ENCODE results near the gene NACC2. TPM values are rescaled to one million over a fixed set of nuclear protein-coding genes. Genes with fewer than 3 reads are reported as not detected.

NACC2 gene
- total RNA-seq, 4 donors from 2014 or later, result 45.6 to 55.7 (median 49.8) TPM

DNA sequence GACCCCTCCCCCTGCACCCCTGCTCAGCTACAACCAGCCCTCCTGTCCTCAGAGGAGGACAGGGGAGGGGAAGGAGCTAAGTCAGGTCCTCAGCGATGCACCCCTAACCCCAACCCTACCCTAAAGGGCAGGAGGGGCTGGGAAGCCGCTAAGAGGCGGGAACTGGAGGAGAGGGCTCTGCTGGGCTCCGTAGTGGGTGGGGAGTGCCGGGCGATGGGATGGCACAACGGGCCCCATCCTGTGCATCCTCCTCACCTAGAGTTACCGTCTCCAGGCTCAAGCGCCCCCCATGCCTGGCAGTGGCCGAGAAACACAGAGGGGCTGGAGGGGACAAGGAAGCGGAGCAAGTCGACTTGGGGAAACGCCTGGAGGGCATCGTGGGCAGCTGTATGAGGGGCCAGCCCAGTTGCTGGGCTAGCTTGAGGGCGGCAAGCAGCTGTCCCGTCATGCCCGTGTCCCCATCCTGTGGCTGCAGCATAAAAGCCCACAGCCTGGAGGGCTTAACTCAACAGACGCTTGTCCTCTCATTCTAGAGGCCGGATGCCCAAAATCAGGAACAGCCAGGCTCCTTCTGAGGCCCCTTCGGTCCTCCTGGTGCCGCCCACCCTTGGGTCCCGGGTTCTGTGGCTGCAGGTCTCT is 110.9 kb downstream of the NACC2 start:
- DNase-seq (ENCODE audit: low spot score in 2 of 2), result no peak
- Histone ChIP-seq H3K36me3 (no peaks in the 10 kb centered on the region), H3K4me1 (peaks cover 0 to 46% (median 15%) of the 10 kb centered on the region in 4 donors), H3K4me3 (no peak overlapping the region), H3K27me3 (no peaks in the 10 kb centered on the region), H3K9me3 (no peaks in the 10 kb centered on the region), H3K27ac (peak overlapping the region in 1 of 4 donors; percentile 15)
- TF ChIP-seq POLR2A (IDR thresholded peaks at IDR 0.05), result no peak
- TF ChIP-seq EP300 (IDR thresholded peaks at IDR 0.05), result no peak
- TF ChIP-seq, protein P1, sequence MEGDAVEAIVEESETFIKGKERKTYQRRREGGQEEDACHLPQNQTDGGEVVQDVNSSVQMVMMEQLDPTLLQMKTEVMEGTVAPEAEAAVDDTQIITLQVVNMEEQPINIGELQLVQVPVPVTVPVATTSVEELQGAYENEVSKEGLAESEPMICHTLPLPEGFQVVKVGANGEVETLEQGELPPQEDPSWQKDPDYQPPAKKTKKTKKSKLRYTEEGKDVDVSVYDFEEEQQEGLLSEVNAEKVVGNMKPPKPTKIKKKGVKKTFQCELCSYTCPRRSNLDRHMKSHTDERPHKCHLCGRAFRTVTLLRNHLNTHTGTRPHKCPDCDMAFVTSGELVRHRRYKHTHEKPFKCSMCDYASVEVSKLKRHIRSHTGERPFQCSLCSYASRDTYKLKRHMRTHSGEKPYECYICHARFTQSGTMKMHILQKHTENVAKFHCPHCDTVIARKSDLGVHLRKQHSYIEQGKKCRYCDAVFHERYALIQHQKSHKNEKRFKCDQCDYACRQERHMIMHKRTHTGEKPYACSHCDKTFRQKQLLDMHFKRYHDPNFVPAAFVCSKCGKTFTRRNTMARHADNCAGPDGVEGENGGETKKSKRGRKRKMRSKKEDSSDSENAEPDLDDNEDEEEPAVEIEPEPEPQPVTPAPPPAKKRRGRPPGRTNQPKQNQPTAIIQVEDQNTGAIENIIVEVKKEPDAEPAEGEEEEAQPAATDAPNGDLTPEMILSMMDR (IDR thresholded peaks at IDR 0.05), result no peak
- WGBS, 2 donors, result 70 to 71% methylated on average over 21 to 22 of the region's 22 CpGs

DNA sequence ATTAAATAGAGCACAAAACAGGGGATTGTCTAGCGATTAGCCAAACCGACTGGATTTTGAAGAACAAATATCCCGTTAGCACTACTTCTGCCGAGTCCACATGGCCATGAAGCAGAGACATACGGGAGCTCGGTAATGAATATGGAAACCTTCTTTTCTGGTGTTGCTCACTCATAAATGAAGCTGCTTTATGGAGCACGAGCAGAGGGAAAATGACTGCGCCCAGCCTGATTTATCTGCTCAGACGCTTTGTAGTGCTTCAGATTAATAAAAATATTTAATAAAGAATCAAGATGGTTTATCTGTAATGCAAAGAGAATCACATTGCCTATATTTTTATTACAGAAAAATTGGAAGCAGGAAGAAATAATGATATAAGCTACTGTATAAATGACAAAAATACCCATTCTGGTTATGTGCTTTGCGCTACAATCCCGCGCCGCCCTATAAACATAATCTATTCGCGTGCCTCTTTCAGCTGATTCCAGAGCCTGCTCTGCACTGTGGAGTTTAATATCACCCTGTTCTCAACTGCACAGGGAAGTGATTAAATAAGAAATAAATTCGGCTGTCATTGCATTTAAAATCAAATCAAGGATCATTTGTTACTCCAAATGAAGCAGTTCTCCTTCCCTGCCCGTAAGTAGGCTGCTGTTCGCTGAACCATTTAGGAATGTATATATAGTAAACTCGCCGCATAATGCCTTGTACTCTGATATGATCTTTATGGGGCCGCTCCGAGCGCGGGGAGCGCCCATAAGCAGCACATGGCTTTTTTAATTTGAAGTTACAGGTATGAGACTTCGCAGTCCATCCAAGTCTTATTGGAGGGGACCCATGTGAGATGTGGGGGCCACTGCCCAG is 111.6 kb downstream of the NACC2 start:
- Histone ChIP-seq H3K4me3 (no peak overlapping the region), H3K27ac (peak overlapping the region in 1 of 4 donors; percentile 79), H3K4me1 (peaks cover 0 to 50% (median 23%) of the 10 kb centered on the region in 4 donors), H3K36me3 (no peaks in the 10 kb centered on the region), H3K9me3 (no peaks in the 10 kb centered on the region), H3K27me3 (no peaks in the 10 kb centered on the region)
- WGBS, 2 donors, result 74% methylated on average over 26 of the region's 26 CpGs
- no peak for DNase-seq (ENCODE audit: low spot score in 2 of 2)
- TF ChIP-seq, protein P1 (IDR thresholded peaks at IDR 0.05), result no peak
- TF ChIP-seq POLR2A (IDR thresholded peaks at IDR 0.05) (no peak), EP300 (IDR thresholded peaks at IDR 0.05) (no peak)

DNA sequence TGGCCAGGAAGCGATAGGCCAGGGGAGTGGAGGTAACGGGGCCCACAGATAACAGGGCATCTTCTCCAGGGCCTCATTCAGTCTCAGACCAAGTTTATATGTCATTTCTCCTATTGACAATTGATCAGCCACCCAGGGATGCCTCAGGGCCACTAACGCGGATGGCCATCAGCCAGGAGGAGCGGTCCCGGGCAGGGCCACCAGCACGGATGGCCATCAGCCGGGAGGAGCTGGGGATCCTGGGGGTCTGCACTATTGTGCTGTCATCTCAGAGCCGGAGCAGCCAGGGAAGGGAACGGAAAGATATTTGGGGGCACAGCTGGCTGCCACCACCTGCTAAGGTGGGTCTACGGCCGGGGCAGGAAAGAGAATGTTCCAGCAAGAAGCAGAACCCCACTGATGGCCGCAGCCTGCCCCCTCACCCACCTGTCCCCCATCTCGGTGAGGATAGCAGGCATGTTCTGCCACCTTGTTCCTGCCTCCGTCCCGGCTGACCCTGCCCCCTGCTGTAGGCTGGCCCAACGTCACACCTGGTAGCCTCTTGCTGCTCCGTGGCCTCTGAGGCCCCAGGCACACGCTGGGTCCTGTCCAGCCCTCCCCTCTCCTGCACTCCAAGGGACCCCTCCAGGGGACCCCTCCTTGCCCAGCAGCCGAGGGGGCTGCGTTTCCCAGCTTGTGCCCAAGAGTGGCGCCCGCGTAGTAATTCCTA is 112.4 kb downstream of the NACC2 start:
- Histone ChIP-seq H3K27ac (peak overlapping the region in 1 of 4 donors; percentile 79), H3K4me1 (peaks cover 0 to 52% (median 23%) of the 10 kb centered on the region in 4 donors), H3K9me3 (no peaks in the 10 kb centered on the region), H3K27me3 (no peaks in the 10 kb centered on the region), H3K4me3 (no peak overlapping the region), H3K36me3 (no peaks in the 10 kb centered on the region)
- DNase-seq (ENCODE audit: low spot score in 2 of 2), result no peak
- 83 to 85% methylated on average over 20 to 23 of the region's 24 CpGs for WGBS, 2 donors
- TF ChIP-seq POLR2A (IDR thresholded peaks at IDR 0.05), result no peak
- TF ChIP-seq, protein P1 (IDR thresholded peaks at IDR 0.05), result no peak
- TF ChIP-seq EP300 (IDR thresholded peaks at IDR 0.05), result no peak

DNA sequence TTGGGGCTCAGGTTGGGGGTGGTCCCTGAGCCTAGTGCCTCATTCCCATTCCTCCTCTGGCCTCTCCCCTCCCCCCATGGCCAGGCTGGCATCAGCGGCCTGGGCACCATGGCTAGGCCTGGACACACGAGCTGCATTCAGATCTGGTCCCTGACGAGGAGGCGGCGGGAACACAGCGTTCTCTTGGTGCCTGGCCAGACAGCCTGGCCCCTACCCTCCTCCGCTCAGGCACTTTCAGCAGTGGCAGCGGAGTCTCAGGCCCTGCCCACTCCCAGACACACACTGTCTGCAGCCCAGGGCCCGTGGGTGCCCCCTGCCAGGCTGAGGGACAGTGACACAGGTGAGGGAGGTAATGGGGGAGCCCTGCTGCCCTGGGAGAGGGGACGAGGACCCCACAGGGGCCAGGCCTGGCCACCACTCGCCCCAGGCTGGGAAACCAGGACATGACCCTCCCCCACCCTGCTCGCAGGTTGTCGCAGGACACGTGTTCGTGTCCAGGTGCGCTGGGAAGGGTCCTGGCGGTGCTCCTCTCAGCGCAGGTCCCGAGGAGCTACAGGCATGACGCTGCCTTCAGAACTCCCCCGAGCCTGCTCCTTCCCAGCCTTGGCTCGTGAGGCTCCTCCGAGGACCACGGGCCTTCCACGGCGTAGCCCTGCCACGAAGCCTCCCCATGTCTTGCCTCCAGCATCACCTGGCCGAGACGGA is 114.0 kb downstream of the NACC2 start:
- no peak overlapping the region for H3K4me3 ChIP-seq
- H3K36me3 ChIP-seq, result no peaks in the 10 kb centered on the region
- TF ChIP-seq, protein P1 (IDR thresholded peaks at IDR 0.05), result peak in 2 of 5 experiments; percentile 12 to 14
- peak in 1 of 2 donors; percentile 32 for TF ChIP-seq POLR2A (IDR thresholded peaks at IDR 0.05)
- TF ChIP-seq EP300 (IDR thresholded peaks at IDR 0.05), result peak; percentile 79 to 97
- H3K27ac ChIP-seq, result peak overlapping the region; percentile 60 to 89 (median 81)
- H3K27me3 ChIP-seq, result peaks cover 0 to 12% of the 10 kb centered on the region in 2 donors
- 72 to 83% methylated on average over 16 to 29 of the region's 29 CpGs for WGBS, 2 donors
- peaks cover 0 to 51% (median 23%) of the 10 kb centered on the region in 4 donors for H3K4me1 ChIP-seq
- no peaks in the 10 kb centered on the region for H3K9me3 ChIP-seq
- peak in 1 of 2 donors; percentile 44 for DNase-seq (ENCODE audit: low spot score in 2 of 2)
